Keratinocyte (primary cell): ENCODE results near the gene KIF16B. TPM values are rescaled to one million over a fixed set of nuclear protein-coding genes. Genes with fewer than 3 reads are reported as not detected.

Experiments used
- DNase-seq: peaks from one replicate; pipeline ENCODE4 v3.0.0-alpha.2; 2011; ENCODE audit warnings: low read depth, missing footprints, low spot score
- FAIRE-seq: peaks from 2 replicates; lab custom pipeline; 2011; peaks lifted over from hg19 to GRCh38; lab: Jason Lieb, UNC
- H2AFZ ChIP-seq: 2 replicates; pipeline ENCODE4 v1.6.0; 2012; ENCODE audit warnings: low read length, control low read depth, inconsistent platforms; ENCODE audit not compliant: control insufficient read depth
- H3K27ac ChIP-seq: 2 replicates; pipeline ENCODE4 v1.5.1; 2011; ENCODE audit warnings: low read length; ENCODE audit not compliant: control insufficient read depth, insufficient read depth
- H3K27me3 ChIP-seq: 3 replicates; pipeline ENCODE4 v1.6.0; 2011; ENCODE audit warnings: low read length; ENCODE audit not compliant: control insufficient read depth, insufficient read depth; ENCODE audit errors: extremely low read depth
- H3K36me3 ChIP-seq, 2 experiments: 2 replicates in 1 of 2; 3 replicates in 1 of 2; pipeline ENCODE4 v1.5.1; 2011; ENCODE audit warnings: low read length in 2 of 2, mild to moderate bottlenecking in 1 of 2; ENCODE audit not compliant: control insufficient read depth in 2 of 2, insufficient read depth in 2 of 2; ENCODE audit errors: extremely low read depth in 1 of 2
- H3K4me1 ChIP-seq: 3 replicates; pipeline ENCODE4 v1.5.1; 2011; ENCODE audit warnings: low read length; ENCODE audit not compliant: control insufficient read depth, insufficient read depth; ENCODE audit errors: extremely low read depth
- H3K4me2 ChIP-seq: 3 replicates; pipeline ENCODE4 v1.6.0; 2011; ENCODE audit warnings: low read depth, low read length; ENCODE audit not compliant: control insufficient read depth, insufficient read depth; ENCODE audit errors: extremely low read depth
- H3K4me3 ChIP-seq, 3 experiments: fragments of 200-600 bp in 1 of 3; sonication (generic) in 1 of 3; 2 replicates in 2 of 3; 3 replicates in 1 of 3; pipeline ENCODE4 v1.5.1; 2011 to 2016; ENCODE audit warnings: low read length in 3 of 3, mild to moderate bottlenecking in 3 of 3, control low read depth in 2 of 3, inconsistent platforms in 1 of 3, low read depth in 1 of 3, mixed read lengths in 1 of 3, mixed run types in 1 of 3, moderate library complexity in 1 of 3; ENCODE audit not compliant: control insufficient read depth in 2 of 3, insufficient read depth in 2 of 3; ENCODE audit errors: extremely low read depth in 1 of 3
- H3K79me2 ChIP-seq: 2 replicates; pipeline ENCODE4 v1.6.0; 2012; ENCODE audit warnings: low read length; ENCODE audit not compliant: control insufficient read depth, insufficient read depth
- H3K9ac ChIP-seq: 3 replicates; pipeline ENCODE4 v1.6.0; 2011; ENCODE audit warnings: low read length; ENCODE audit not compliant: control insufficient read depth, insufficient read depth; ENCODE audit errors: extremely low read depth
- H3K9me1 ChIP-seq: 3 replicates; pipeline ENCODE4 v1.6.0; 2011; ENCODE audit warnings: low read length; ENCODE audit not compliant: control insufficient read depth, insufficient read depth; ENCODE audit errors: extremely low read depth
- H3K9me3 ChIP-seq: 2 replicates; pipeline ENCODE4 v1.5.1; 2012; ENCODE audit warnings: low read depth, low read length; ENCODE audit not compliant: control insufficient read depth
- H4K20me1 ChIP-seq: 3 replicates; pipeline ENCODE4 v1.6.0; 2011; ENCODE audit warnings: low read length; ENCODE audit not compliant: control insufficient read depth, insufficient read depth; ENCODE audit errors: extremely low read depth
- CTCF ChIP-seq, 3 experiments: IDR thresholded peaks in 1 of 3; conservative IDR thresholded peaks in 1 of 3; optimal IDR thresholded peaks in 1 of 3; 2 replicates in 2 of 3; 3 replicates in 1 of 3; pipeline versions ENCODE3 to v1.5.1; 2011; ENCODE audit warnings: low read length in 3 of 3, mild to moderate bottlenecking in 3 of 3, moderate library complexity in 2 of 3, control low read depth in 1 of 3, inconsistent platforms in 1 of 3; ENCODE audit not compliant: insufficient read depth in 2 of 3; ENCODE audit errors: extremely low read depth in 1 of 3
- EZH2 ChIP-seq: IDR thresholded peaks from one replicate; pipeline ENCODE4 v1.6.1; 2012; ENCODE audit warnings: inconsistent platforms, mild to moderate bottlenecking, low read length, moderate library complexity
- dilution Hi-C: fragments of 300-500 bp; cut with MboI; formaldehyde crosslinking; loops from one replicate; pipeline ENCODE4 v1.7.0; 2020; ENCODE audit warnings: low sequenced_read_pairs; ENCODE audit not compliant: extremely low pct_ligation_motif_present
- polyA plus RNA-seq, 5 experiments: library from polyadenylated mRNA; depleted of rRNA in 3 of 5; stranded (reverse) in 3 of 5; stranded (forward) in 1 of 5; unstranded in 1 of 5; fragments of >200 nt; gene quantifications; 1 replicate in 1 of 5; 2 replicates in 3 of 5; 3 replicates in 1 of 5; pipeline versions ENCODE4 v1.2.1 to v1.2.3, GENCODE V29; 2011 to 2012; ENCODE audit warnings: missing spikeins in 2 of 5, low read depth in 1 of 5, low replicate concordance in 1 of 5

KIF16B gene
- polyA plus RNA-seq, 1 donor (not counting 4 experiments of a cell fraction or from before 2014, with no cell fraction given), result 16.1 TPM

- FAIRE-seq, result no peak
- TF ChIP-seq CTCF (optimal IDR thresholded peaks at IDR 0.05 in 1 of 3, IDR thresholded peaks at IDR 0.05 in 1 of 3, conservative IDR thresholded peaks at IDR 0.05 in 1 of 3; ENCODE audit: extremely low read depth in 1 of 3, insufficient read depth in 2 of 3, low read length in 3 of 3) (no peak), EZH2 (no peak)
- dilution Hi-C loops, result no loop called here
These were observed 39.5 kb upstream of the KIF16B start for GRCh38 chr20:16612706-16613105.

GRCh38 chr20:16611817-16612216 lies 38.6 kb upstream of the KIF16B start:
- Histone ChIP-seq H4K20me1 (no peaks in the 10 kb centered on the region), H3K27ac (no peak overlapping the region), H3K27me3 (no peaks in the 10 kb centered on the region), H3K9ac (no peak overlapping the region), H3K36me3 (no peaks in the 10 kb centered on the region), H3K4me1 (no peaks in the 10 kb centered on the region), H3K4me2 (no peak overlapping the region), H3K4me3 (no peak overlapping the region), H3K79me2 (no peaks in the 10 kb centered on the region), H3K9me1 (no peaks in the 10 kb centered on the region), H2AFZ (no peak overlapping the region), H3K9me3 (no peaks in the 10 kb centered on the region)
- dilution Hi-C loops, result no loop called here
- FAIRE-seq (no peak), DNase-seq (no peak)
- TF ChIP-seq EZH2 (no peak), CTCF (optimal IDR thresholded peaks at IDR 0.05 in 1 of 3, IDR thresholded peaks at IDR 0.05 in 1 of 3, conservative IDR thresholded peaks at IDR 0.05 in 1 of 3; ENCODE audit: extremely low read depth in 1 of 3, insufficient read depth in 2 of 3, low read length in 3 of 3) (no peak)

More at GRCh38 chr20:16612706-16613105, 39.5 kb upstream of the KIF16B start:
- no peaks in the 10 kb centered on the region for H3K79me2 ChIP-seq
- H3K9ac ChIP-seq, result no peak overlapping the region
- no peaks in the 10 kb centered on the region for H4K20me1 ChIP-seq
- no peaks in the 10 kb centered on the region for H3K36me3 ChIP-seq
- H3K4me2 ChIP-seq, result no peak overlapping the region
- no peak overlapping the region for H2AFZ ChIP-seq
- H3K27ac ChIP-seq, result no peak overlapping the region
- DNase-seq, result no peak
- H3K9me1 ChIP-seq, result no peaks in the 10 kb centered on the region
- no peaks in the 10 kb centered on the region for H3K9me3 ChIP-seq
- H3K4me3 ChIP-seq, result no peak overlapping the region
- no peaks in the 10 kb centered on the region for H3K4me1 ChIP-seq
- no peaks in the 10 kb centered on the region for H3K27me3 ChIP-seq
